GM19468 (cell line): ENCODE measurements around the gene ANKDD1B.
A peak's percentile ranks its signal among the peaks of the same experiment; 100 is the strongest.
"Not testable (repeated sequence)": the region's sequence is repeated elsewhere in the genome, so short reads cannot be mapped to it uniquely, and the experiment has no call there.

Source experiments
- ATAC-seq: cut with Tn5 transposase; IDR thresholded peaks from one replicate; pipeline ENCODE4 v1.9.1; 2021; ENCODE audit warnings: mild to moderate bottlenecking, moderate library complexity, moderate number of reproducible peaks; ENCODE audit not compliant: unreplicated experiment; ENCODE audit errors: extremely low read depth

The ANKDD1B gene

GRCh38 chr5:75690669-75691068, 79.4 kb downstream of the ANKDD1B start:
- ATAC-seq: no peak

- no peak for ATAC-seq
Observed at GRCh38 chr5:75694781-75695180, 83.5 kb downstream of the ANKDD1B start.

- not testable (repeated sequence) for ATAC-seq
Observed at GRCh38 chr5:75695472-75696351, 84.5 kb downstream of the ANKDD1B start.

GRCh38 chr5:75701856-75702255, 90.6 kb downstream of the ANKDD1B start:
- ATAC-seq: no peak

GRCh38 chr5:75706016-75706415, 94.8 kb downstream of the ANKDD1B start:
- ATAC-seq: no peak

GRCh38 chr5:75706775-75707174, 95.5 kb downstream of the ANKDD1B start:
- no peak for ATAC-seq

- no peak for ATAC-seq
Observed at GRCh38 chr5:75707911-75708509, 96.8 kb downstream of the ANKDD1B start.

- ATAC-seq: no peak
Observed at GRCh38 chr5:75710637-75711036, 99.4 kb downstream of the ANKDD1B start.

GRCh38 chr5:75711151-75711550, 99.9 kb downstream of the ANKDD1B start:
- no peak for ATAC-seq

- no peak for ATAC-seq
Observed at GRCh38 chr5:75712091-75712490, 100.8 kb downstream of the ANKDD1B start.

GRCh38 chr5:75716715-75717081, 105.4 kb downstream of the ANKDD1B start:
- ATAC-seq: no peak

GRCh38 chr5:75717082-75717922, 106.0 kb downstream of the ANKDD1B start, which contains the start of gene POC5:
POC5 (minus strand) TSS chr5:75717437; CDS start chr5:75712937, 4,500 bp downstream.
- ATAC-seq: peak; percentile 86

- ATAC-seq: no peak
Observed at GRCh38 chr5:75720882-75721281, 109.6 kb downstream of the ANKDD1B start.
